ENCODE data around the gene SH2D7. TPM values are rescaled to one million over a fixed set of nuclear protein-coding genes. Genes with fewer than 3 reads are reported as not detected.
"Not testable (repeated sequence)": the region's sequence is repeated elsewhere in the genome, so short reads cannot be mapped to it uniquely, and the experiment has no call there.

The SH2D7 gene
- total RNA-seq, 1 donor from 2014 or later: not detected

GRCh38 chr15:78149805-78150751 is 57.7 kb downstream of the SH2D7 start:
- Mint-ChIP-seq H3K4me1 (ENCODE audit: low read depth) (peaks cover 28% of the 10 kb centered on the region), H3K36me3 (ENCODE audit: low read depth) (no peaks in the 10 kb centered on the region), H3K27me3 (ENCODE audit: low read depth) (no peaks in the 10 kb centered on the region), H3K4me3 (ENCODE audit: unreplicated experiment) (peak overlapping the region; percentile 85), H3K9me3 (ENCODE audit: low read depth) (no peaks in the 10 kb centered on the region), H3K27ac (ENCODE audit: unreplicated experiment) (peak overlapping the region; percentile 81)
- TF ChIP-seq, protein P1, sequence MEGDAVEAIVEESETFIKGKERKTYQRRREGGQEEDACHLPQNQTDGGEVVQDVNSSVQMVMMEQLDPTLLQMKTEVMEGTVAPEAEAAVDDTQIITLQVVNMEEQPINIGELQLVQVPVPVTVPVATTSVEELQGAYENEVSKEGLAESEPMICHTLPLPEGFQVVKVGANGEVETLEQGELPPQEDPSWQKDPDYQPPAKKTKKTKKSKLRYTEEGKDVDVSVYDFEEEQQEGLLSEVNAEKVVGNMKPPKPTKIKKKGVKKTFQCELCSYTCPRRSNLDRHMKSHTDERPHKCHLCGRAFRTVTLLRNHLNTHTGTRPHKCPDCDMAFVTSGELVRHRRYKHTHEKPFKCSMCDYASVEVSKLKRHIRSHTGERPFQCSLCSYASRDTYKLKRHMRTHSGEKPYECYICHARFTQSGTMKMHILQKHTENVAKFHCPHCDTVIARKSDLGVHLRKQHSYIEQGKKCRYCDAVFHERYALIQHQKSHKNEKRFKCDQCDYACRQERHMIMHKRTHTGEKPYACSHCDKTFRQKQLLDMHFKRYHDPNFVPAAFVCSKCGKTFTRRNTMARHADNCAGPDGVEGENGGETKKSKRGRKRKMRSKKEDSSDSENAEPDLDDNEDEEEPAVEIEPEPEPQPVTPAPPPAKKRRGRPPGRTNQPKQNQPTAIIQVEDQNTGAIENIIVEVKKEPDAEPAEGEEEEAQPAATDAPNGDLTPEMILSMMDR (IDR thresholded peaks at IDR 0.05): no peak
- no peak for DNase-seq (ENCODE audit: low spot score)

GRCh38 chr15:78151075-78151474 is 58.7 kb downstream of the SH2D7 start:
- H3K36me3 Mint-ChIP-seq (ENCODE audit: low read depth); H3K9me3 Mint-ChIP-seq (ENCODE audit: low read depth); H3K27me3 Mint-ChIP-seq (ENCODE audit: low read depth); H3K4me3 Mint-ChIP-seq (ENCODE audit: unreplicated experiment); DNase-seq (ENCODE audit: low spot score); H3K27ac Mint-ChIP-seq (ENCODE audit: unreplicated experiment): not testable (repeated sequence)
- H3K4me1 Mint-ChIP-seq (ENCODE audit: low read depth): peaks cover 37% of the 10 kb centered on the region

Other genes starting within 250 kb of the SH2D7 start
- gene TBC1D2B, start 14.8 kb upstream of the SH2D7 start, total RNA-seq: 44.3 to 64.2 TPM (median 58.1 TPM) in 3 replicates
- 5.7 to 8.8 TPM (median 8.0 TPM) in 3 replicates for gene CIB2, start 38.9 kb downstream of the SH2D7 start, total RNA-seq
- gene IDH3A, start 56.8 kb downstream of the SH2D7 start, total RNA-seq: 42.6 to 50.7 TPM (median 48.7 TPM) in 3 replicates
- not detected in 3 replicates for gene ACSBG1, start 142.0 kb downstream of the SH2D7 start, total RNA-seq
- gene DNAJA4, start 172.0 kb downstream of the SH2D7 start, total RNA-seq: 0.26 to 0.27 TPM in 2 of 3 replicates, not detected in the other
- gene SKIC8, start 207.0 kb downstream of the SH2D7 start, total RNA-seq: 35.1 to 52.8 TPM (median 39.9 TPM) in 3 replicates
- gene CRABP1, start 247.8 kb downstream of the SH2D7 start, total RNA-seq: not detected in 3 replicates